Measurements from ENCODE around the gene IGF2BP2. TPM values are rescaled to one million over a fixed set of nuclear protein-coding genes. Genes with fewer than 3 reads are reported as not detected.
A peak's percentile ranks its signal among the peaks of the same experiment; 100 is the strongest.

Gene IGF2BP2
- total and polyA plus RNA-seq, 9 of the 15 experiments (the other 6 are each of a cell fraction or from before 2014, with no cell fraction given): 3.2 to 59.6 (median 30.5) TPM

- no peak for TF ChIP-seq FOXA1 (IDR thresholded peaks at IDR 0.05; ENCODE audit: borderline replicate concordance)
- TF ChIP-seq BCLAF1 (IDR thresholded peaks at IDR 0.05; ENCODE audit: borderline replicate concordance in 1 of 2, control insufficient read depth in 1 of 2, low read depth in 2 of 2, low read length in 1 of 2): no peak
- TF ChIP-seq FOXP4 (CRISPR knock-in tag; IDR thresholded peaks at IDR 0.05; ENCODE audit: borderline replicate concordance): no peak
- TF ChIP-seq, protein P1, sequence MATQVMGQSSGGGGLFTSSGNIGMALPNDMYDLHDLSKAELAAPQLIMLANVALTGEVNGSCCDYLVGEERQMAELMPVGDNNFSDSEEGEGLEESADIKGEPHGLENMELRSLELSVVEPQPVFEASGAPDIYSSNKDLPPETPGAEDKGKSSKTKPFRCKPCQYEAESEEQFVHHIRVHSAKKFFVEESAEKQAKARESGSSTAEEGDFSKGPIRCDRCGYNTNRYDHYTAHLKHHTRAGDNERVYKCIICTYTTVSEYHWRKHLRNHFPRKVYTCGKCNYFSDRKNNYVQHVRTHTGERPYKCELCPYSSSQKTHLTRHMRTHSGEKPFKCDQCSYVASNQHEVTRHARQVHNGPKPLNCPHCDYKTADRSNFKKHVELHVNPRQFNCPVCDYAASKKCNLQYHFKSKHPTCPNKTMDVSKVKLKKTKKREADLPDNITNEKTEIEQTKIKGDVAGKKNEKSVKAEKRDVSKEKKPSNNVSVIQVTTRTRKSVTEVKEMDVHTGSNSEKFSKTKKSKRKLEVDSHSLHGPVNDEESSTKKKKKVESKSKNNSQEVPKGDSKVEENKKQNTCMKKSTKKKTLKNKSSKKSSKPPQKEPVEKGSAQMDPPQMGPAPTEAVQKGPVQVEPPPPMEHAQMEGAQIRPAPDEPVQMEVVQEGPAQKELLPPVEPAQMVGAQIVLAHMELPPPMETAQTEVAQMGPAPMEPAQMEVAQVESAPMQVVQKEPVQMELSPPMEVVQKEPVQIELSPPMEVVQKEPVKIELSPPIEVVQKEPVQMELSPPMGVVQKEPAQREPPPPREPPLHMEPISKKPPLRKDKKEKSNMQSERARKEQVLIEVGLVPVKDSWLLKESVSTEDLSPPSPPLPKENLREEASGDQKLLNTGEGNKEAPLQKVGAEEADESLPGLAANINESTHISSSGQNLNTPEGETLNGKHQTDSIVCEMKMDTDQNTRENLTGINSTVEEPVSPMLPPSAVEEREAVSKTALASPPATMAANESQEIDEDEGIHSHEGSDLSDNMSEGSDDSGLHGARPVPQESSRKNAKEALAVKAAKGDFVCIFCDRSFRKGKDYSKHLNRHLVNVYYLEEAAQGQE (IDR thresholded peaks at IDR 0.05; ENCODE audit: borderline replicate concordance): peak; percentile 42; the same call in 1 of the 2 replicates
- TF ChIP-seq, protein P1 (CRISPR knock-in tag; IDR thresholded peaks at IDR 0.05; ENCODE audit: low read depth): no peak
- TF ChIP-seq TCF3 (CRISPR knock-in tag; IDR thresholded peaks at IDR 0.05): no peak
- TF ChIP-seq YBX1 (IDR thresholded peaks at IDR 0.05): no peak
- no peak for TF ChIP-seq GTF2A2 (tag; IDR thresholded peaks at IDR 0.05)
- no peak for TF ChIP-seq RBM39 (optimal IDR thresholded peaks at IDR 0.05; ENCODE audit: low read depth, low read length)
- TF ChIP-seq ZNF551 (CRISPR knock-in tag; IDR thresholded peaks at IDR 0.05): no peak
- no peak for TF ChIP-seq ZKSCAN8 (CRISPR knock-in tag; IDR thresholded peaks at IDR 0.05)
Observed at GRCh38 chr3:185677146-185677829, 147.6 kb downstream of the IGF2BP2 start (continued).
